B cell (primary cell): ENCODE measurements around the gene EVPL.

Experiments used
- EZH2 ChIP-seq: IDR thresholded peaks from 2 replicates; pipeline ENCODE4 v1.6.1; 2012; ENCODE audit warnings: borderline replicate concordance, low read depth, mild to moderate bottlenecking, moderate library complexity, low read length; ENCODE audit not compliant: insufficient read depth, poor library complexity, severe bottlenecking
- TF ChIP-seq, protein P1 (sequence below): fragments of 200-600 bp; IDR thresholded peaks from one replicate; pipeline ENCODE4 v1.8.0; 2022; ENCODE audit warnings: antibody characterized with exemption, mild to moderate bottlenecking

DNA sequence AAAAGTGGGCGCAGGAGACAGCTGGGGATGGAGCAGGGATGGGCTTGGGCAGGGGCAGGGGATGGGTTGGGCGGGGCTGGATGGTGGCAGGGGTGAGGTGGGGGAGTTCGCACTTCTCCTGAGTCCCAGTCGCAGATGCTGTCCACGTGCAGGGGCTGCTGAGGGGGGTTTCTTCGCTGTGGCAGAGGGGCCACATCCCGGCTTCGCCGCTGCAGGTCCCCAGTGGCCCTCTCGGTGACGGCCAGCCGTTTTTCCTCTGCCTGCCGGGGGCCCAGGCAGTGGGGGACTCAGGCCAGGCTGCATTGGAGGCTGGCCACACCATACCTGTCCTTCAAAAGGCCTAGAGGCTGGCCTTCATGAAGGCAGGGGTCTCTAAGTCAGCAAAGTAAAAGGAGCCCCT is 8.3 kb downstream of the EVPL start:
- TF ChIP-seq, protein P1, sequence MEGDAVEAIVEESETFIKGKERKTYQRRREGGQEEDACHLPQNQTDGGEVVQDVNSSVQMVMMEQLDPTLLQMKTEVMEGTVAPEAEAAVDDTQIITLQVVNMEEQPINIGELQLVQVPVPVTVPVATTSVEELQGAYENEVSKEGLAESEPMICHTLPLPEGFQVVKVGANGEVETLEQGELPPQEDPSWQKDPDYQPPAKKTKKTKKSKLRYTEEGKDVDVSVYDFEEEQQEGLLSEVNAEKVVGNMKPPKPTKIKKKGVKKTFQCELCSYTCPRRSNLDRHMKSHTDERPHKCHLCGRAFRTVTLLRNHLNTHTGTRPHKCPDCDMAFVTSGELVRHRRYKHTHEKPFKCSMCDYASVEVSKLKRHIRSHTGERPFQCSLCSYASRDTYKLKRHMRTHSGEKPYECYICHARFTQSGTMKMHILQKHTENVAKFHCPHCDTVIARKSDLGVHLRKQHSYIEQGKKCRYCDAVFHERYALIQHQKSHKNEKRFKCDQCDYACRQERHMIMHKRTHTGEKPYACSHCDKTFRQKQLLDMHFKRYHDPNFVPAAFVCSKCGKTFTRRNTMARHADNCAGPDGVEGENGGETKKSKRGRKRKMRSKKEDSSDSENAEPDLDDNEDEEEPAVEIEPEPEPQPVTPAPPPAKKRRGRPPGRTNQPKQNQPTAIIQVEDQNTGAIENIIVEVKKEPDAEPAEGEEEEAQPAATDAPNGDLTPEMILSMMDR = no peak
- no peak for TF ChIP-seq EZH2
